GM18907 (cell line): Measurements from ENCODE around the gene KANK3.

ENCODE experiments used
- ATAC-seq: cut with Tn5 transposase; IDR thresholded peaks from one replicate; pipeline ENCODE4 v1.9.1; 2021; ENCODE audit warnings: mild to moderate bottlenecking, moderate library complexity; ENCODE audit not compliant: unreplicated experiment

Gene KANK3

DNA sequence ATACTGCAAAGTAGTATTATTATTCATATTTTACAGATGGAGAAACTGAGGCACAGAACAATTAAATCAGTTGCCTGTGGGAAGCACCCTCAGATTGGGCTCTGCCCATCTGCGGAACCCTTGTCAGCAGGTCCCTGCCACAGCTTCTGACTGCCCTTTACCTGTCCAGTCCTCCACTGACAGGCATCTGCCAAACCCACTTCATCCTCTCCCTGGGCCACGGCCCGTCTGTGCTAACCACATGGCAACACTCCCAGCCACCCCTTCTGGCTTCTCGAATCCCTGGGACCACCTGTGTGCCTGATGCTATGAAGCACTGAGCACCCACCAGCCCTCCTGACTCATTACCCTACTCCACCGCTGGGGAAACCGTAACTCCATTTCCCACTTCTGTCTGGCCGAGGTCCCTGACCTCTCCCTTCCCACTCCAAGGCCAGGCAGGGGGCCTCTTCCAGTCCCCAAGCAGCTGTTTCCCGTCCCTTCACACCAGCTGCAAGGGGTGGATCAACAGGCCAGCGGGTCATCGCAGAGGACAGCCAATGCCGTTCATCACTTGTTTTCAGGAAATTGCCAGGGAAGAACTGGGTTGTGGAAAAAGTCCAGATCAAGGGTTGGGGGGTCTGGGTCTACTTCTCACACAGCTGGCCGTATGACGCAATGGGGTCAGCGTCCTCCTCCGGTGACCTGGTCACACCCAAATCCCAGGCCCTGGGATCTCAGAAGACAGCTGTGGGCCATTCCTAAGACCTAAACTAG lies 2.5 kb downstream of the KANK3 start:
- ATAC-seq, result no peak

DNA sequence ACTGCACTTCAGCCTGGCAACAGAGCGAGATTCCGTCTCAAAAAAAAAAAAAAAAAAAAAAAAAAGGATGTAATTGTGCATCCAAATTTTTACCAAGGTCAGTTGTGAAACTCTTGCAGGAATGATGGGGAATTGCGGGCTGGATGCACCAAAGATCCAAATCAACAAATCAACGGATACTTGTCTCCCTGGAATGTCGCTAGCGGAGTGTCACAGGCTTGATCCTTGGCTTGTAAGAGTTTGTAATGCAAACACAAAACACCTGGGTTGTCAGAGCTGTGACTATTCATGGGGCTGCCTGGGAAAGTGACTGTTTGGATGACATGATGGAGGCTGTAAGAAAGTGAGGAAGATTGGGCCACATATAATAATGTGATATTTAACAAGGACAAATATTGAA lies 4.2 kb downstream of the KANK3 start:
- ATAC-seq, result no peak

DNA sequence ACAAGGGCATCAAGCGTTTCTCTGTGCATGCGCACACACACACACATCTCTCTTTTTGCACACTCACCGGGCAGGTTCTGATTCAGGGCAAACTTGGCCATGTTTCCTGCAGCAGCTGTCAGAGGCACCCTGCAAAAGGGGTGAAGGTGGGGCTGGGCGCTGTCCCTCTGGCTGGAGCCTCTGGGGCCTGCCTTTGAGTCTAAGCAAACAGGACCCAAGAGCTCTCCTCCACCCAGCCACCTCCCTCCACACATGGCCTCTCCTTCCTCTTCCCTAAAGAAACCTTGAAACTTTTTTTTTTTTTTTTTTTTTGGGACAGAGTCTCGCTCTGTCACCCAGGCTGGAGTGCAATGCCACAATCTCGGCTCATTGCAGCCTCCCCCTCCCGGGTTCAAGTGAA lies 5.3 kb downstream of the KANK3 start:
- no peak for ATAC-seq

DNA sequence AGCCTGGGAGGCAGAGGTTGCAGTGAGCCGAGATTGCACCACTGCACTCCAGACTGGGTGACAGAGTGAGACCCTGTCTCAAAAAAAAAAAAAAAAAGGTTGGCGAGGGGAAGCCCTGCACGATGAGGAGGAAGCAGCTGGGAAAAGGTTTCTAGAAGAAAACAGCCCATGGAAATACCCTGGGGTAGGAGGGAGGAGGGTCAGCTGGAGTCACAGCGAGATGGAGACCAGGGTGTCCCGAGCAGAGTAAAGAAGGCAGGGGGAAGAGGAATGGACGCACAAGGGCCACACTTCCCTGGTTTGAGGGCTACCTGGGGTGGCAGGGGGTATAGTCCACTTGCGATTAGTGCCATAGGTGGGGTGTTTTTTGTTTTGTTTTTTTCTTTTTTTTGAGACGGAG lies 6.4 kb downstream of the KANK3 start:
- no peak for ATAC-seq

DNA sequence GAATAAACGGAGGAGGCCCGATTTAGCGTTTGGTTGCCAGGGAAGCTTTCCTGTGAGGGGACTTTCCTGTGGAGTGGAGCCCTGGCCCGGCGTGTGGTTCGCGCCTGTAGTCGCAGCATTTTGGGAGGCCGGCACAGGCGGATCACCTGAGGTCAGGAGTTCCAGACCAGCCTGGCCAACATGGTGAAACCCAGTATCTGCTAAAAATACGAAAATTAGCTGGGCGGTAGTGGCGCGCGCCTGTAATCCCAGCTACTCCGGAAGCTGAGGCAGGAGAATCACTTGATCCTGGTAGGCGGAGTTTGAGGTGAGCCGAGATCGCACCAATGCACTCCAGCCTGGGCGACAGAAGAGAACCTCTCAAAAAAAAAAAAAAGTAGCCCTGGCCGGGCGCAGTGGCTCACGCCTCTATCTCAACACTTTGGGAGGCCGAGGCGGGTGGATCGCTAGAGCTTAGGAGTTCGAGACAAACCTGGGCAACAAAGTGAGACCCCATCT lies 6.9 kb downstream of the KANK3 start:
- ATAC-seq, result no peak

DNA sequence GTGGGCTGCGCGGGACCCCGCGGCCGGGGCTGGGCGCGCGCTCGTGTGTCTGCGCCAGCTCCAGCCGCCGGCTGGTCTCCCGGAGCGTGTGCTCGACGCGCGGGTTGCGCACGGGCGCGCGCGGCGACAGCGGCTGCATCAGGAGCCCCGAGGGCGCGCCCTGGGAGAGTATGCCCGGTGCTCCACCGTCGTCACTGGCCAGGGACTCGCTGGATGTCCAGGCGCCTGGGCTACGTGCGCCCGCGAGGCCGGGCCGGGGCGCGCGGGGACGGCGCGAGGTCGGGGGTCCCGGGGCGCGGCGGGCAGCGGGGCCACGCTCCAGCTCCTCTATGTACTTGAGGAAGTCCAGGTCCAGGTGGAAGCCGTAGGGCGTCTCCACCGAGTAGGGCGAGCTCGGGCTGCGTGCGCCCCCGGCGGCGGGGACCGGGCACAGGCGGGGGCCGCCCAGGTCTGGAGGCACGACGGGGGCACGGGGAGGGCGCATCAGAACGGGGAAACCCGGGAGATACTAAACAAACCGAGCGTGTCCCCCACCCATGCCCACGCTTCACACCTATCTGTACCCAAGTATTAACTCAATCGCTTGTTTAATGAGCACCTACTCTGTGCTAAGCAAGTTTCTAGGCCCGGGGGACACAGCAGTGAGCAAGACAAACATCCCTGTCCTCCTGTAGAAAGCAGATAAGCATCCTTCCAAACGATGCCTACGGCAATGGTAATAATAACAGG lies 7.6 kb downstream of the KANK3 start:
- ATAC-seq, result no peak

DNA sequence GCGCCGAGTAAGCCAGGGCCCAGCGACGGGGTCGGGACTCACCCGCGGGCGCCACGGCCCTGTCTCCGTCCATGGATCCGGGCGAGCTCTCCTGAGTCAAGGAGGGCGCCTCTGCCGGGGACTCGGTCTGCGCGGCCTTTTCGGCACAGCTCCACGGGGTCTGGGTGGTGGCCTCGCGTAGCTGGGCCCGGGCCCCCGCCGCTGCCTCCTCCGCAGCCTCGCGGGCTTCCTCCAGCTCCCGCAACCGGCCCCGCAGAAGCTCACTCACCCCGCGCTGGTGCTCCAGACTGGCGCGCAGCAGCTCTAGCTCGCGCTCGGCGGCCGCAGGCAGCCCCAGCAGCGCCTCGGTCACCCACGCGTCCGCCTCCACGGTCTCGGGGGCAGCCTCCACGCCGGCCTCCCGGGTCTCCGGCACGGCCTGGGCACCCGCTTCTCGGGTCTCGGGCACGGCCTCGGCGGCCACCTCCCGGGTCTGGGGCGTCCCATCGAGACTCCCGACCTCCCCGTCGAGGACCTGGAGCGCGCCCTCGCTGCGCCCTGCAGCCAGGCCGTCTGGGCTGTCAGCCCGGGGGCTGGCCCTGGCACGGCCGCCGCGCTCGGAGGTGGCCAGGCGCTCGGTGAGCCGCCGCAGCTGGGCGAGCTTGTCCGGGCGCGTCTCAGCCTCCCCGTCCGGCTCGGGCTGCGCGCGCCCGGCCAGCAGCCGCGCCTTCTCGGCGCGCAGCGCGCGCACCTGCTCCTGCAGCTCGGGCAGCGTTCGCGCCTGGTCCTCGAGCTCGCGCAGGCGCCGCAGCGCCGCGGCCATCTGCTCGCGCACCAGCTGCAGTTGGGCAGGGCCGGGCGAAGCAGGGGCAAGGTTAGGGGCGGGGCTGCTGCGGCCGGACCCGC lies 8.4 kb downstream of the KANK3 start:
- ATAC-seq, result no peak

DNA sequence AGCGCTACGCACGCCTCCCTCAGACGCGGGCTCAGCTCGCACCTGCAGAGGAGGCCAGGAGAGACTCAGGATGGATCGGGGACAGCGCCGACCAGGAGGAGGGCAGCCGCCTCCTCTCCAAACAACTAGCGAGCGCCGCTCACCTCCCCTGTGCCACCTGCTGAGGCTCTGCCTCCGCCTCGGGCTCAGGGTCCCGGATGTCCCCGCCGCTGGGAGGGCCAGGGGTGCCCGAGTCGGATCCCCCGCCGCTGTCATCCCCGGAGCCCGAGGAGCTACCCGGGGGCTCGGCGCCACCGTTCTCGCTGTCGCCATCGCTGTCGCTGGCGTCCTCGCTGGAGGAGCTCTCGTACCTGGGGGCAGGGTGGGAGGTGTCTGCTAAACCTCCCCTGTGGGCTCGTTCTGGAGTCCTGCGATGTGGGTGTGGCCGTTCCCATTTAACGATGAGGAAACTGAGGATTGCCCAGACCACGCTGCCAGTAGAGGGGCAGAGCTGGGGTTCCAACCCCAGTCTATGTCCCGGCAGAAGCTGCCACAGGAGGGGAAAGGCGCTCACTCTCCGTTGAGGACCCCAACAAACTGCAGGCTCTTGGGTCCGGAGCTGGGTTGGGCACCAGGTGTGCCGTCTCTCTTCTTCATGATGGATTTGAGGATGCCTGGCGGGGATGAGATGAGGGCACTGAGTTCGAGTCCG lies 9.2 kb downstream of the KANK3 start:
- no peak for ATAC-seq

DNA sequence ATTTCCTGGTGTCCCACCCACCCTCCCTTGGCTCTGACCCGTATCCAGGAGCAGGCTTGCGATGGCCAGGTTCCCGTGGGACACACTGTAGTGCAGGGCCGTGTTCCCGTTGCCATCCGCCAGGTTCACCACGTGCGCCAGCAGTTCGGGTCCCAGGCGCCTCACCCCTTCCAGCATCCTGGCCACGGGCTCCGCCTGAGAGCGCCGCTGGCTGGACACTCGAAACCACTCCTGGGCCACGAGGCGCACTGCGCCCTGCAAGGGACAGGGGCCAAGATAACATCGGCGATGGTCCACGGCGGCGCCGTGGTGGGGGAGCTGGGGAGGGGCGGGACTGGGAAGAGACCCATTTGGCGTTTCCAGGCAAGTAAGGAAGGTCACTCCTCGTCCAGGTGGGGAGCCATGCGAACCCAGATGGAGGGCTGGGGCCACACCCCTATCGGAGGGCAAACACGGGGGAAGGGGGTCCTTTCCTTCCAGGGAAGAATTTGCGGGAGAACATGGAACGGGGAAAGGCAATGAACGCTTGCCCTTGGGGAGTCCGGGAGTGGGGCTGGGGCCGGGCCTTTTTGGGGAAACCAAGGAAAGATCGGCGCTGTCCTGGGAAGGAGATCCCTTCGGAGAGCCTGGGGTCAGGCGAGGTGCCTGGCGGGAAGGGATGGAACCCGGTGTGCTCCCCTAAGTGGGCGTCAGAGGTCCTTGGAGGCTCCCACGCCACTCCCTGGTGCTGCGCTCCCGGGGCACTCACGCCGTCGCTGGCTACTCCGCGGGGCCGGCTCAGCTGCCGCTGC lies 9.9 kb downstream of the KANK3 start:
- no peak for ATAC-seq

DNA sequence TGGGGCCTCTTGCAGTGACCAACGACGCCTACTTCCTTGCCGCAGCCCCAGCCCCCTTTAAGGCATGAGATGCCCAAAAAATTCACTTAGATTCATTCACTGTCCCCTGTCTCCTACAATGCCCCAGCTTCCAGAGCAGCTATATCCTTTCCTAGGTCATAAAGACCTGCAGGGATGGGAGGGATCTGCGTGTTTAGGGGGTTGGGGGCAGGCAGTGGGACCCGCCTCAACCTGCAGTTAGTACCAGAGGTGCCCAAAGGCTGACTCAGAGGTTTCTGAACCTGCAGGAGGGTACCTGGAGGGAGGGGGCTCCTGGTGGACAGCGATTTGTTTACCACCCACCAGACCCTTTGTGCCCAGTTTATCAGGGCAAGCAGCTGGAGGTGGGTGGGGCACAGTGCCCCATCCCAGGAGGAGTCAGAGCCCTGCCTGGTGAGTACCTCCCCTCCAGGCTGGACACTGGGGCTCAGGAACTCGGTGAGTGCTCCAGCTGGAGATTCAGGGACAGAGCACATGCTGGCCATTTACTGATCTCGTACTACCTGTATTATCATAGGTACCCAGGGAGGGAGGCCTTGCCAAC lies 11.7 kb downstream of the KANK3 start:
- ATAC-seq, result no peak

DNA sequence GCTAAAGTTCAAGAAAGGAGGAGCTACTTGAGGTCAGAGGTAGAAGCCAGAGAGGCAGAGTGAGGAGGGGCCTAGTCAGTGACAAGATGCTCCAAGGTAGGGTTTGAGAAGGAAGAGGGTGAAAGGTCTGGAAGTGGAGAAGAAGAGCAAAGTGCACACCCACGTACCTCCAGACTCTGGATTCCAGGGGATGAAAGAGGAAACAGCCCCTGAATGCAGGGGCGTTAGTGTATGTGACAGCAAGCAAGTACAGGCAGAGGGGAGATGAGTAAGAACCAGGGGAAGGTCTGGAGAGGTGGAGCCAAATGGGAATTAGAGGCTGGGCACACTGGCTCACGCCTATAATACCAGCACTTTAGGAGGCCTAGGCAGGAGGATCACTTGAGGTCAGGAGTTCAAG lies 13.1 kb downstream of the KANK3 start:
- no peak for ATAC-seq

DNA sequence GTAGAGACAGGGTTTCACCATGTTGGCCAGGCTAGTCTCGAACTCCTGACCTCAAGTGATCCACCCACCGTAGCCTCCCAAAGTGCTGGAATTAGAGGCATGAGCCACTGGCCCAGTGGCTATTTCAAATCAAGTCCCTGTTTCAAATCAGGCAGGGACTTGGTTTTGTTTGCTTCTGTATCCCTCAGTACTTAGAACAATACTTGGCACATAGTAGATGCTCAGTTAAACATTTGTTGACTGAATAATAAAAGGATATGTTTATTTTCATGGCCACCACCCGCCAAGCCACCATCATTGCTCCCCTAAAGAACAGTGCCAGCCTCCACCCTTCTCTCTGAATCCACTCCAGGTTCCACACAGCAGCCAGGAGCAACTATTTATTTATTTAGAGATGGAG lies 17.6 kb downstream of the KANK3 start:
- ATAC-seq, result no peak

DNA sequence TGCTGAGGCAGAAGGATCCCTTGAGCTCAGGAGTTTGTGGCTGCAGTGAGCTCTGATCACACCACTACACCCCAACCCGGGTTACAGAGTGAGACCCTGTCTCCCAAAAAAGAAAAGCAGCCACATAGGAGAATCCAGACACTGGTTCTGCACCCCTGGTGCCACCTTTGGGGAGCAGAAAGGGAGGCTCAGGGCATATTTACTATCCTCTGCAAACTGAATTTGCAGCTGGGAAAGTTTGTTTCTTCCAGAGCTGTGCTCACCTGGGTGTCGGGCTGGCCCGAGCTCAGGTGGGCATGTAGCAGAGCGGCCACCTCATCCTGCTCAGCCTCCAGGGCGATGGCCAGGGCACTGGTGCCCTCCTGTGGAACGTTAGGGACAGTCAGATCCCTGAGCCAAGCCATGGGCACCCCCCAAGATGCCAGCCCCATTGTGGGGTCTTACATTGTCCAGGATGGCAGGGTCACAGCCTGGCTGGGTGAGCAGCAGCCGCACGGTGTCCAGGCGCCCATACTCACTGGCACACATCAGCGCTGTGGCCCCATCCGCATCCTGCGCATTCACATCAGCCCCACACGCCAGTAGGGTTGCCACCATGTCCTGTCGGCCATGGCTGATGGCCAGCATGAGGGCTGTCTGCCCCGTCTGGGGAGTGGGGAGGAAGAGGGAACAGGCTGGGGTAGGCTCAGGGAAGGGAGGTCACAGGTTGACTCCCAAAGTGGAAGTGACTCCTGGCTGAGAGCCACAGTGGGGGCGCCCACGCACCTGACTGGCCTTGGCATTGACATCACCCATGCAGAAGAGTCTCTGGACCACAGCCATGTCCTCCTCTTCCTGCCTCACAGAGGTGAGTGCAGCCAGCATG lies 18.6 kb downstream of the KANK3 start:
- ATAC-seq, result no peak

DNA sequence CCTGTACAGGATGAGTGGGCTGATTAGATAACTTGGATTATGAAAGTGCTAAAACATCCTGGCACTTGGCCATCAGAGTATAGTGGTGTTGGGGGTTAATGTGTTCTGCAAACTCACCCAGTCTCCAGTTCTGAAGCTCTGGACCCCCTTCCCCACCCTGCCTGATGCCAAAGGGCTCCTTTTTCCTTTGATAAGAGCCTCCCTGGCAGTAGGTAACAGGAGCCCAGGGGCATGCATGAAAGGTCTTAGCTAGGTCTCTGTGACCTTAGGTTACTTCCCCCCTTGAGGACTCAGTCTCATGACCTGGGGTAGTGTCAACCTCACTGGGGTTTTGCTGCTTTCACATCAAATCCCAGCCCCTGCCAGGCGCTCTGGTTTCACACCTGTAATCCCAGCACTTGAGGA lies 19.3 kb downstream of the KANK3 start:
- no peak for ATAC-seq

DNA sequence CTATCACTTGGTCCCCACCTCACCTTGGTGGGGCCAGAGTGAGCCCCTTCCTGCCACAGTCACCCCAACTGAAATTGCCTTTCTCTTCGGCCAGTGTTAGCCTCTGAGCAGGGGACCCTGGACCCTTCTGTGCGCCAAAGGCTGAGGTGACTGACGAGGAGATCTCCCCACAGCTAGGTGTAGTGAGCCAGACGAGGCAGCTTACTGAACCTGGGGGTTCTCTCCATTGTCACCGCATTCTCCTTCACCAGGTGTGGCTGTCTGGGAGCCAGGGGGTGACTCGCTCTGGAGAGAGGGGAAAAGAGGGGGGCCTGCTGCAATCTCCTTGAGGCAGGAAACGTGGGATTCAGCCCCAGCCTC lies 20.4 kb downstream of the KANK3 start:
- no peak for ATAC-seq

DNA sequence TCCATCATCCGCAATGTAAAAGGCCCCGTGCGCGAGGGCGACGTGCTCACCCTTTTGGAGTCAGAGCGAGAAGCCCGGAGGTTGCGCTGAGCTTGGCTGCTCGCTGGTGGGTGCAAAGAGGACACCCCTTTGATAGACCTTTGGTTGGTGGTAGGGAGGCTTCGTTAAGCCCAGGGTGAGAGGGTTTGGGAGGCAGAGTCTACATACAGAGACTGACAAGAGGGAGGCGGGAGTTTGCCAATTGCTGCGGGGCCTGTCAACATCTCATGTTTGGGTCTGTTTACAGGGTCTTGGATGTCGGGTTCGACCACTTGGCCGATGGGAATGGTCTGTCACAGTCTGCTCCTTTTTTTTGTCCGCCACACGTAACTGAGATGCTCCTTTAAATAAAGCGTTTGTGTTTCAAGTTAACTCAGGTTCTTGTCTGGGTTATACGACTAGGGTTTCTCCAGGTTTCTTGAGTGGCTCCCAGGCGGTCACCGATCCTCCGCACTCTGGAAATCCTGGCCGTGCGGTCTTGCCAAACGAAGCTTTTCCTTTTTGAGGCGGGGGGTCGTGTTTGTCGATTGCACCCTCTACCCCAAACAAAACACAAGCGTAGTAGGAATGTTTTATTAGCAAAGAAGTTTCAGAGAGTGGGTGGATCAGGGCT lies 20.9 kb downstream of the KANK3 start:
- ATAC-seq, result no peak

DNA sequence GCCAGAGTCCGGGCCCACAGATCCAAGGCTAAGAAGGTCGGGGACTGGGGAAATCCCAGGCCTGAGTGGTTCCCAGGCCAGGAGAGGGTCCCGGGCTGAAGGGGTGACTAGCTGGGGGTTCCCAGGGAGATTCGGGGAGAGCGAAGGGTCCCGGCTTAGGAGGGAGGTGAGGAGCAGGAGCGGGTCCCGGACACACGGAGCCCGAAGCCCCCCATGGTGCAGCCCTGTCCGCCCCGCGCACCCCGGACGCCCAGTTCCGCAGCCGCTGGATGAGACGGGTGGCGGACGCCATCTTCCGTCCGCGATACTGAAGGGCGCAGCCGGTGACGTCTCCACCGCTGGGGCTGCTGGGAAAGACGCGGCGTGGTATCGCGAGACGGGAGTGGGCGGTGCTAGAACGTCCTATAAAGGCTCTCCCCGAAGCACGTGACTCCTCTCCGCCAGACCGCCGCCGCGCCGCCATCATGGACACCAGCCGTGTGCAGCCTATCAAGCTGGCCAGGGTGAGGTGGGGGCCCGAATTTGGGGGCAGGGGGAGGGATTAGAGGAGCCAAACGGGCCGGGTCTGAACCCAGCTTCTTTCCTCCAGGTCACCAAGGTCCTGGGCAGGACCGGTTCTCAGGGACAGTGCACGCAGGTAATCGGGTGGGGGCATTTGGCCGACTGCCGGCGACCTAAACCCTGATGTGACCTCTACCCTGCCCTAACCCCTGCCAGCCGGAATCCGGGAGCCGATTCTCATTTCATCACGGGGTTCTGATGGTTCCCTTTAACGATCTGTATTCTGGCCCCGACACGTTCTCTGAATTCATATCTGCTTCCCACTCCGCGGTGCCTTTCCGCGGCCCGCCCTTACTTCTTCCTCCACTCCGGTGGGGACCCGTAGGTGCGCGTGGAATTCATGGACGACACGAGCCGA lies 21.7 kb downstream of the KANK3 start, which contains the start of the genes NDUFA7 and RPS28:
Gene NDUFA7 (minus strand): TSS at position 309 of the 919 bp plus-strand sequence. CDS start 17 bp downstream, at position 292.
Gene RPS28 (plus strand): TSS at position 430 of the 919 bp plus-strand sequence. CDS start 35 bp downstream, at position 465.
- peak; percentile 89 for ATAC-seq
